ENCODE data around the gene ABCC6.

GRCh38 chr16:16163109-16163508, 60.2 kb downstream of the ABCC6 start:
- TF ChIP-seq CTCF (IDR thresholded peaks at IDR 0.05) = no peak
- no peak for TF ChIP-seq EZH2 (IDR thresholded peaks at IDR 0.05; ENCODE audit: borderline replicate concordance, insufficient read depth, low read depth, low read length, poor library complexity, severe bottlenecking)
